Liver (tissue), 9 donors: ENCODE results near the gene SNAP47. TPM values are rescaled to one million over a fixed set of nuclear protein-coding genes. Genes with fewer than 3 reads are reported as not detected.

Experiments
- DNase-seq: peaks from one replicate; pipeline ENCODE4 v3.0.0-alpha.2; 2017; ENCODE audit warnings: low spot score
- H3K27ac ChIP-seq, 2 donors: one replicate each; pipeline ENCODE4 v1.7.0; 2013; ENCODE audit warnings: inconsistent platforms in 2 of 2, low read length in 2 of 2, control low read depth in 1 of 2, low read depth in 1 of 2, mild to moderate bottlenecking in 1 of 2
- H3K27me3 ChIP-seq, 4 donors: one replicate each; pipeline versions ENCODE4 v1.6.1 to v1.7.0; 2013; ENCODE audit warnings: low read length in 3 of 4, inconsistent platforms in 1 of 4, mild to moderate bottlenecking in 1 of 4, moderate library complexity in 1 of 4; ENCODE audit not compliant: control insufficient read depth in 4 of 4, insufficient read depth in 4 of 4
- H3K36me3 ChIP-seq, 4 donors: one replicate each; pipeline versions ENCODE4 v1.6.1 to v1.7.0; 2013; ENCODE audit warnings: low read length in 3 of 4, mild to moderate bottlenecking in 3 of 4, low read depth in 1 of 4, moderate library complexity in 1 of 4; ENCODE audit not compliant: control insufficient read depth in 4 of 4, insufficient read depth in 3 of 4
- H3K4me1 ChIP-seq, 4 donors: one replicate each; pipeline versions ENCODE4 v1.6.1 to v1.7.0; 2013; ENCODE audit warnings: low read length in 3 of 4, mild to moderate bottlenecking in 3 of 4, moderate library complexity in 1 of 4; ENCODE audit not compliant: control insufficient read depth in 4 of 4, insufficient read depth in 4 of 4
- H3K4me3 ChIP-seq, 3 donors: one replicate each; pipeline versions ENCODE4 v1.6.1 to v1.7.0; 2013; ENCODE audit warnings: low read length in 3 of 3, control low read depth in 1 of 3, low read depth in 1 of 3, mild to moderate bottlenecking in 1 of 3
- H3K9ac ChIP-seq, 2 donors: one replicate each; pipeline ENCODE4 v1.7.0; 2013; ENCODE audit warnings: low read length in 2 of 2, mild to moderate bottlenecking in 2 of 2, moderate library complexity in 2 of 2, control low read depth in 1 of 2, low read depth in 1 of 2
- H3K9me3 ChIP-seq, 4 donors: one replicate each; pipeline versions ENCODE4 v1.6.1 to v1.7.0; 2013; ENCODE audit warnings: low read length in 3 of 4; ENCODE audit not compliant: control insufficient read depth in 4 of 4
- ATF3 ChIP-seq: IDR thresholded peaks from 2 replicates; pipeline ENCODE4 v1.6.1; 2016; ENCODE audit warnings: antibody characterized with exemption
- FOXA1 ChIP-seq: IDR thresholded peaks from 2 replicates; pipeline ENCODE4 v1.6.1; 2016; ENCODE audit warnings: antibody characterized with exemption
- FOXA2 ChIP-seq: IDR thresholded peaks from 2 replicates; pipeline ENCODE4 v1.6.1; 2016; ENCODE audit warnings: antibody characterized with exemption
- GABPA ChIP-seq, 2 donors: IDR thresholded peaks in 1 of 2; conservative IDR thresholded peaks in 1 of 2; 2 replicates each; pipeline ENCODE4 v1.6.1; 2016; ENCODE audit warnings: antibody characterized with exemption in 2 of 2, mild to moderate bottlenecking in 1 of 2, moderate library complexity in 1 of 2
- HNF4A ChIP-seq, 2 donors: conservative IDR thresholded peaks; 2 replicates each; pipeline ENCODE4 v1.6.1; 2016; ENCODE audit warnings: antibody characterized with exemption in 2 of 2, mild to moderate bottlenecking in 2 of 2
- HNF4G ChIP-seq: IDR thresholded peaks from 2 replicates; pipeline ENCODE4 v1.6.1; 2016; ENCODE audit warnings: antibody characterized with exemption
- JUND ChIP-seq, 2 donors: IDR thresholded peaks; 2 replicates each; pipeline ENCODE4 v1.6.1; 2016; ENCODE audit warnings: antibody characterized with exemption in 2 of 2
- RAD21 ChIP-seq, 2 donors: IDR thresholded peaks; 2 replicates each; pipeline ENCODE4 v1.6.1; 2016; ENCODE audit warnings: antibody characterized with exemption in 2 of 2, mild to moderate bottlenecking in 2 of 2
- RXRA ChIP-seq, 2 donors: IDR thresholded peaks; 2 replicates each; pipeline ENCODE4 v1.6.1; 2017 to 2018; ENCODE audit warnings: antibody characterized with exemption in 2 of 2, mild to moderate bottlenecking in 1 of 2
- SP1 ChIP-seq: IDR thresholded peaks from 2 replicates; pipeline ENCODE4 v1.6.1; 2018; ENCODE audit warnings: antibody characterized with exemption, mild to moderate bottlenecking
- TAF1 ChIP-seq: conservative IDR thresholded peaks from 2 replicates; pipeline ENCODE4 v1.6.1; 2016; ENCODE audit warnings: antibody characterized with exemption, mild to moderate bottlenecking
- YY1 ChIP-seq: IDR thresholded peaks from 2 replicates; pipeline ENCODE4 v1.6.1; 2016; ENCODE audit warnings: antibody characterized with exemption, mild to moderate bottlenecking
- WGBS: extraction: QIAGEN DNeasy Blood & Tissue Kit; methylation state at CpG from one replicate; pipeline ENCODE4 v1.1.7; 2013; 5-methylcytosine and 5-hydroxymethylcytosine counted together
- polyA plus RNA-seq, 2 donors: library from polyadenylated mRNA; stranded (reverse) in 1 of 2; unstranded in 1 of 2; fragments of 200-250 nt in 1 of 2; fragments of >200 nt in 1 of 2; fragmentation: Nextera tagmentation in 1 of 2; extraction: Ambion mirVana in 1 of 2; gene quantifications; one replicate each; pipeline versions ENCODE4 v1.2.1 to v1.2.3, GENCODE V29; 2013 to 2015
- total RNA-seq, 2 donors: library from RNA; depleted of rRNA; stranded (reverse); fragments of >200 nt; gene quantifications; one replicate each; pipeline ENCODE4 v1.2.3, GENCODE V29; 2014
- TF ChIP-seq, protein P1 (sequence below): IDR thresholded peaks from 2 replicates; pipeline ENCODE4 v1.6.1; 2016; ENCODE audit warnings: antibody characterized with exemption, mild to moderate bottlenecking
- TF ChIP-seq, protein P2 (sequence below): fragments of 150-350 bp; IDR thresholded peaks from 2 replicates; pipeline ENCODE4 v1.5.1; 2017; ENCODE audit warnings: improper control_type of control experiment, low read depth, low read length; ENCODE audit not compliant: missing input control
- TF ChIP-seq, protein P3 (sequence below): IDR thresholded peaks from 2 replicates; pipeline ENCODE4 v1.6.1; 2016; ENCODE audit warnings: antibody characterized with exemption
- donor health status: healthy.
- donor health status: healthy.
- donor health status: healthy.
- donor health status: healthy.
- donor health status: healthy.

The SNAP47 gene
- total and polyA plus RNA-seq, 4 donors: 15.3 to 23.3 (median 16.3) TPM

- Histone ChIP-seq H3K4me3 (no peak overlapping the region), H3K9me3 (peaks cover 0 to 14% (median 1%) of the 10 kb centered on the region in 4 donors), H3K36me3 (no peaks in the 10 kb centered on the region), H3K4me1 (no peaks in the 10 kb centered on the region), H3K27ac (no peak overlapping the region), H3K27me3 (peaks cover 0 to 2% (median 0%) of the 10 kb centered on the region in 4 donors), H3K9ac (no peak overlapping the region)
- DNase-seq: no peak
- TF ChIP-seq FOXA1 (no peak), TAF1 (no peak), SP1 (no peak), HNF4G (no peak), YY1 (no peak), RAD21 (IDR thresholded peaks at IDR 0.05) (no peak), GABPA (IDR thresholded peaks at IDR 0.05 in 1 of 2, conservative IDR thresholded peaks at IDR 0.05 in 1 of 2) (no peak)
- TF ChIP-seq, protein P1, sequence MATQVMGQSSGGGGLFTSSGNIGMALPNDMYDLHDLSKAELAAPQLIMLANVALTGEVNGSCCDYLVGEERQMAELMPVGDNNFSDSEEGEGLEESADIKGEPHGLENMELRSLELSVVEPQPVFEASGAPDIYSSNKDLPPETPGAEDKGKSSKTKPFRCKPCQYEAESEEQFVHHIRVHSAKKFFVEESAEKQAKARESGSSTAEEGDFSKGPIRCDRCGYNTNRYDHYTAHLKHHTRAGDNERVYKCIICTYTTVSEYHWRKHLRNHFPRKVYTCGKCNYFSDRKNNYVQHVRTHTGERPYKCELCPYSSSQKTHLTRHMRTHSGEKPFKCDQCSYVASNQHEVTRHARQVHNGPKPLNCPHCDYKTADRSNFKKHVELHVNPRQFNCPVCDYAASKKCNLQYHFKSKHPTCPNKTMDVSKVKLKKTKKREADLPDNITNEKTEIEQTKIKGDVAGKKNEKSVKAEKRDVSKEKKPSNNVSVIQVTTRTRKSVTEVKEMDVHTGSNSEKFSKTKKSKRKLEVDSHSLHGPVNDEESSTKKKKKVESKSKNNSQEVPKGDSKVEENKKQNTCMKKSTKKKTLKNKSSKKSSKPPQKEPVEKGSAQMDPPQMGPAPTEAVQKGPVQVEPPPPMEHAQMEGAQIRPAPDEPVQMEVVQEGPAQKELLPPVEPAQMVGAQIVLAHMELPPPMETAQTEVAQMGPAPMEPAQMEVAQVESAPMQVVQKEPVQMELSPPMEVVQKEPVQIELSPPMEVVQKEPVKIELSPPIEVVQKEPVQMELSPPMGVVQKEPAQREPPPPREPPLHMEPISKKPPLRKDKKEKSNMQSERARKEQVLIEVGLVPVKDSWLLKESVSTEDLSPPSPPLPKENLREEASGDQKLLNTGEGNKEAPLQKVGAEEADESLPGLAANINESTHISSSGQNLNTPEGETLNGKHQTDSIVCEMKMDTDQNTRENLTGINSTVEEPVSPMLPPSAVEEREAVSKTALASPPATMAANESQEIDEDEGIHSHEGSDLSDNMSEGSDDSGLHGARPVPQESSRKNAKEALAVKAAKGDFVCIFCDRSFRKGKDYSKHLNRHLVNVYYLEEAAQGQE: no peak
- TF ChIP-seq, protein P2, sequence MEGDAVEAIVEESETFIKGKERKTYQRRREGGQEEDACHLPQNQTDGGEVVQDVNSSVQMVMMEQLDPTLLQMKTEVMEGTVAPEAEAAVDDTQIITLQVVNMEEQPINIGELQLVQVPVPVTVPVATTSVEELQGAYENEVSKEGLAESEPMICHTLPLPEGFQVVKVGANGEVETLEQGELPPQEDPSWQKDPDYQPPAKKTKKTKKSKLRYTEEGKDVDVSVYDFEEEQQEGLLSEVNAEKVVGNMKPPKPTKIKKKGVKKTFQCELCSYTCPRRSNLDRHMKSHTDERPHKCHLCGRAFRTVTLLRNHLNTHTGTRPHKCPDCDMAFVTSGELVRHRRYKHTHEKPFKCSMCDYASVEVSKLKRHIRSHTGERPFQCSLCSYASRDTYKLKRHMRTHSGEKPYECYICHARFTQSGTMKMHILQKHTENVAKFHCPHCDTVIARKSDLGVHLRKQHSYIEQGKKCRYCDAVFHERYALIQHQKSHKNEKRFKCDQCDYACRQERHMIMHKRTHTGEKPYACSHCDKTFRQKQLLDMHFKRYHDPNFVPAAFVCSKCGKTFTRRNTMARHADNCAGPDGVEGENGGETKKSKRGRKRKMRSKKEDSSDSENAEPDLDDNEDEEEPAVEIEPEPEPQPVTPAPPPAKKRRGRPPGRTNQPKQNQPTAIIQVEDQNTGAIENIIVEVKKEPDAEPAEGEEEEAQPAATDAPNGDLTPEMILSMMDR: no peak
- TF ChIP-seq, protein P3, sequence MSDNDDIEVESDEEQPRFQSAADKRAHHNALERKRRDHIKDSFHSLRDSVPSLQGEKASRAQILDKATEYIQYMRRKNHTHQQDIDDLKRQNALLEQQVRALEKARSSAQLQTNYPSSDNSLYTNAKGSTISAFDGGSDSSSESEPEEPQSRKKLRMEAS: no peak
- WGBS: 69% methylated on average over 6 of the region's 6 CpGs
Measured at GRCh38 chr1:227805606-227806197, 70.5 kb downstream of the SNAP47 start.

- Histone ChIP-seq H3K4me3 (no peak overlapping the region), H3K27me3 (peaks cover 0 to 2% (median 0%) of the 10 kb centered on the region in 4 donors), H3K27ac (no peak overlapping the region), H3K9me3 (peaks cover 0 to 15% (median 1%) of the 10 kb centered on the region in 4 donors), H3K9ac (no peak overlapping the region), H3K36me3 (no peaks in the 10 kb centered on the region), H3K4me1 (no peaks in the 10 kb centered on the region)
- TF ChIP-seq FOXA1 (no peak), FOXA2 (no peak), JUND (IDR thresholded peaks at IDR 0.05) (no peak)
- no peak for DNase-seq
- WGBS: 65% methylated on average over 1 of the region's 1 CpG
Measured at GRCh38 chr1:227808566-227808965, 73.3 kb downstream of the SNAP47 start.

DNA sequence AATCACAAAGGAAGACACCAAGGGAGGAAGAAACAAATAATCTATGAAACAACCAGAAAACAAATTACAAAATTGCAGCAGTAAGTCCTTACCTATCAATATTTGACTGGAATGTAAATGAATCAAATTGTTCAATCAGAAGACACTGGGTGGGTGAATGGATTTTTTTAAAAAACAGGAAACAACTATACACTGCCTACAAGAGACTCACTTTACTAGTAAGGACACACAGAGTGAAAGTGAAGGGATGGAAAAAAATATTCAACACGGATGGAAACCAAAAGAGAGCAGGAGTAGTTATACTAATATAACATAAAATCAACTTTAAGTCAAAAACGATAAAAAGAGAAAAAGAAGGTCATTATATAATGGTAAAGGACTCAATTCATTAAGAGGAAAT, 73.8 kb downstream of the SNAP47 start:
- H3K9me3 ChIP-seq: peaks cover 1 to 17% (median 2%) of the 10 kb centered on the region in 4 donors
- H3K4me3 ChIP-seq: no peak overlapping the region
- no peak overlapping the region for H3K9ac ChIP-seq
- H3K4me1 ChIP-seq: no peaks in the 10 kb centered on the region
- H3K36me3 ChIP-seq: no peaks in the 10 kb centered on the region
- peaks cover 0 to 2% (median 0%) of the 10 kb centered on the region in 4 donors for H3K27me3 ChIP-seq
- TF ChIP-seq FOXA1 (no peak), SP1 (no peak), YY1 (no peak), JUND (IDR thresholded peaks at IDR 0.05) (no peak), TAF1 (no peak), HNF4A (conservative IDR thresholded peaks at IDR 0.05) (no peak), HNF4G (no peak), ATF3 (no peak), FOXA2 (no peak), RXRA (IDR thresholded peaks at IDR 0.05) (no peak)
- TF ChIP-seq, protein P2: no peak
- TF ChIP-seq, protein P3: no peak
- H3K27ac ChIP-seq: no peak overlapping the region
- WGBS: 72% methylated on average over 2 of the region's 2 CpGs
- DNase-seq: no peak
